Measurements from ENCODE around the gene SLC9A5.

Gene SLC9A5

DNA sequence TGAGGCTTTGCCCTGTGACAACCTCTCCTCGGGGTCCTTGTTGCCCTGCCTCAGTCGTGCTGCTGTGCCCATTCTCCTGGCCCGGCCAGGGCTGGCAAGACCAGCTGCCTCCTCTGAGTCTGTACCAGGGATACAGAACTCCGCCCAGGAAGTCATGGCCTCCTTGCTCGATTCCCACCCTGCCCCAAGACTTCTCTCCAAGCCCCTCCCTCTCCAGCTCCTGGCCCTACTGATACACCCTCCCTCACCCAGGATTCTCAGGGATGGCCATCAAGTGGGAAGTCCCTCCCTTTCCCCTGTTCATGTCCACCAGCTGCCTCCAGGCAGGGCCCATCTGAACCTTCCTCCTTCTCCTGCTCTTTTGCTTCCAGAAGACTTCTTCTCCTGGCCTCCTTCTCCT is 33.1 kb upstream of the SLC9A5 start:
- no peak for DNase-seq (ENCODE audit: low read depth in 3 of 3)

DNA sequence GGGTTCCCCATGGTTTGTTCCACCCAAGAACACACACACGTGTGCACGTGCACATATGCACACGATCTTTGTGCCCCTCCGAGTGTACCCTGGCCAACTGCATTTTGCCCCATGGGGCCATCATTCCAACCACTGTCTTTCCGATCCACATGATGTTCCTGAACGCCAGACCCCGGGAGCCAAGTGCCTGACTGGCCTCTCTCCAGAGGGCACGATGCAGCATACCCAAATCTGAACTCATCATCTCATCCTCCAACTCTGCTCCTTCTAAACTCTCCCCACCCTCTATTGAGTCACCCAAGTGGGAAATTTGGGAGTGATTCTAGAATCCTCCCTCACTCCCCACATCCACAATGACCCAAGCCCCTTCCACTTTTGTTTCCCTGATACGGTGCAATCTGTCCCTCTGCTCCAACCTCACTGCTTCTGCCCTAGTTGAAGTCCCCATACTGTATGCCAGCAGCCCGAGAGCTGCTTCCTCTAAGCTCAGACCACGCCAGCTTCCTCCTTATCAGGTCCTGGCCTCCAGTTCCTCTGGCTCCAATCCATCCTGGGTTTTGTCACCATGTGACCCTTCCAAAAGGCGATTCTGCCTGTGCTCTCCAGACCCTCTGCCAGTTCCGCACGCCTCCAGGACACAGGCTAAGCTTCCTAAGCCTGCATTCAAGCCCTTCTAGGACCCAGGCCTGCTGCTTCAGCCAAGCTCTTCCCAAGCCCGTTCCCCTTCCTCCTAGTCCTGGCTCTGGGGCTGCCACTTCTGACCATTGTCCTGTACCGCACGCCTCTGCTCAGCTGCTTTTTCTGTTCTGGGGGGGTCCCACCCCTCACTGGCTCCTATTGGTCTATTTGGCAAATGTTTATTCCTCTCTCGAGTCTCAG is 31.9 kb upstream of the SLC9A5 start:
- no peak for DNase-seq (ENCODE audit: low read depth in 3 of 3)

DNA sequence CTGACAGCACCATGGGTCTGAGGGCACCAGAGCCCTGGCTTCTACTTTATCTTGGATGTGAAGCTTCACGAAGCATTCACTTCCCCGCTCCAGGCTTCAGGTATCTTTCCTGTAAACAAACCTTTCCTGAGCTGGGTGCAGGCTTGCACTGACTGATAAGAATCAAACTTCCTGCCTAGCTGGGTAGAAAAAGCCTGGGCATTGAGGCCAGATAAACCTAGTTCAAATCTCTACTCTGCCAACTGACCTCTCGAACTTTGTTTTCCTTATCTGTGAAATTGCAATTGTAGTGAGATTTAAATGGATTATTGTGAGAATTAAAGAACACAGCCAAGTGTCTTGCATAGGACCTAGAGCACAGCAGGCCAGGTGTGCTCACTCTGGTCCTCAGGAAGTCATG is 24.8 kb upstream of the SLC9A5 start:
- no peak for DNase-seq (ENCODE audit: low read depth in 3 of 3)

DNA sequence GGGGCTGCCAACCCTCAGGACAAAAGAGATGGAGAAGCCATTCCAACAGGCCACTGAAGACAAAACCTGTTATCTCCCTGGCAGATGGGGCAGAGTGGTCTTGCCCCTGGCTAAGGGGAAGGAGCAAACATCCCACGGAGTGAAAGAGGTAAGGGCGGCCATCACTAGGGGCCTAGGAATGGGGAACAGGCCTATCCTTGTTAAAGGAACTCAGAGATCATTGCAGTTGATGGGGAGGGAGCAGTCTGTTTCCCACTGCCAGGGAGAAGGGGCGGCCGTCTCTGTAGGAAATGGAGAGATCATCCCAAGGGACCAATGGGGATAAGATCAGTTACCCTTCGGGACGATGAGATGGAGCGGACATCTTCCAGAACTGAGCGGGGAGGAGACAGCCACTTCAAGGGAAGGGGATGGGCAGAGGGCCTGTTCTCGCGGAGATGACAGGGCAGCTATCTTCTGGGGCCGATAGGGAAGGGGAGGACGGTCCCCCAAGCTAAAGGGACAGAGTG is 22.4 kb upstream of the SLC9A5 start:
- DNase-seq (ENCODE audit: low read depth in 3 of 3) = no peak

DNA sequence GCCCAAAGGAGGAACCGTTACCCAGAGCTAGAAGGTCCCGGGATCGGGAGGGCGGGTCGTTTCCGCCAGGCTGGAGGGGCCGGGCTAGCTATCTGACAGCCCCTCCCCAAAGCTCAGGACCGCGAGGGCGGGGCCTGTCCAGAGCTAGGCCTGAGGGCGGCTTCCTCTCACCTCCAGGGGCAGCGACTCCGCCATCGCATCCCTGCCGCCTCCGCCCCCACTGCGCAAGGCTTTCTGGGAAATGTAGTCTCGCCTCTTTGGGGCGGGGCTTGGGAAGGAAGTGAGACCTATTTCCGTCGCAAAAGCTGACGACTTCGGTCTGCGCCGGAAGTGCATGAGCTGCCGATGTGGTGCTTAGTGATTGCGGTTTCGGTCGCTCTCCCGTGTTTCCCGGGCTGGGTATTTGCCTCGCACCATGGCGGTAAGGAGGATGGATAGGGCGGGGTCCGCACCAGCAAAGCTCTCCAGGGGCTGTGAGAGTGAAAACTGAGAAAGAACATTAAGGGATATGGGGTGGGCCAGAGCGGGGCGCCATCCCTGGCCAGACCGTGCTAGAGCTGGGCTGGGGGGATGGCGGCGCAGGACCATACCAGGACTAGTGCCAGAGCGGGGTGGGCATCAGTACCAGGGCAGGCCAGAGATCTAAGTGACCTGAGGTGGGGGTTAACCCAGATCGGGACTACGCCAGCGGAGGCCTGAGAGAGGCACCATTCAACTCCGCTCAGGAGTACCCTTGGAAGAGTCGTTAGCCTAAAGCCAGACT is 21.8 kb upstream of the SLC9A5 start, which contains the start of gene TMEM208:
Gene TMEM208, plus strand, starts transcription at position 327 of the 763 bp plus-strand sequence. Its CDS starts 89 bp downstream, at position 416.
- peak; percentile 93 to 97 (median 96) for DNase-seq (ENCODE audit: low read depth in 3 of 3)

DNA sequence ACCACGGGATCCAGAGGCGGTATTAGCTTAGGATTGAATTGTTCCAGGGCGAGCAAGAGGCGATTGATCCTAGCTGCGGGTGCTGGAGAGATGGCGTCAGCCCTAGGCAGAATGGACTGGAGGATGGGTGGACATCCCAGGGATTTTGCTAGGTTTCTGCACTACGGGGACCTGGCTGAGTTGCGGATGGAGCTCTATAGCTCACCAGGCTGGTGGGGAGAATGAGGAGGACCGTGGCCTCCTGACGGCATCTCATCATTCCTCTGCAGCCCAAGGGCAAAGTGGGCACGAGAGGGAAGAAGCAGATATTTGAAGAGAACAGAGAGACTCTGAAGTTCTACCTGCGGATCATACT is 21.2 kb upstream of the SLC9A5 start:
- no peak for DNase-seq (ENCODE audit: low read depth in 3 of 3)

DNA sequence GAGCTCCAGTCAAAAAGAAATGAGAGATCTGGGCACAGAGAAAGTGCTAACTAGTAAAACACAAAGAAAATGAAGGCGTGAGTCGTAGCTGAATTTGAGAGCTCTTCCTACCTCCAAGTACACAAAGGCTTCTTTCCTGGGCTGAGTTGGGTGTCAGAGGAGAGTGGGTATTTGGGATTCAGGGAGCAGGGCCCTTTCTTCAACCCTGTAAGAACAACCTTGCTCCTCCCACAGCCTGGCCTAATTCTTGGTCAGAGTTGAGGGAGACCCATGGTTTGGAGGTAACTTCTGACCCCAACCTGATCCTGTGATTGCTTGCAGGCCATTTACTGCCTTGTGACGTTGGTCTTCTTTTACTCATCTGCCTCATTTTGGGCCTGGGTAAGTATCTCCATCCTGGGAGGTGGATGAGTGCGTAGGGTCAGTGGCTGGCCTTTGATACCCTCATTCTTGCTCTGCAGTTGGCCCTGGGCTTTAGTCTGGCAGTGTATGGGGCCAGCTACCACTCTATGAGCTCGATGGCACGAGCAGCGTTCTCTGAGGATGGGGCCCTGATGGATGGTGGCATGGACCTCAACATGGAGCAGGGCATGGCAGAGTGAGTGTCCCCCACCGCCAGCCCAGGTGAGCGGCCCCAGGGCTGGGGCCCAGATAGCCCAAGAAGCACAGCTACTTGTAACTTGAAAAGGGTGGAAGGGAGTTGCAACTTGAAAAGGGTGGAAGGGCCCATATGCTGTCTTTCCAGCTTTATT is 20.6 kb upstream of the SLC9A5 start:
- DNase-seq (ENCODE audit: low read depth in 3 of 3) = no peak

DNA sequence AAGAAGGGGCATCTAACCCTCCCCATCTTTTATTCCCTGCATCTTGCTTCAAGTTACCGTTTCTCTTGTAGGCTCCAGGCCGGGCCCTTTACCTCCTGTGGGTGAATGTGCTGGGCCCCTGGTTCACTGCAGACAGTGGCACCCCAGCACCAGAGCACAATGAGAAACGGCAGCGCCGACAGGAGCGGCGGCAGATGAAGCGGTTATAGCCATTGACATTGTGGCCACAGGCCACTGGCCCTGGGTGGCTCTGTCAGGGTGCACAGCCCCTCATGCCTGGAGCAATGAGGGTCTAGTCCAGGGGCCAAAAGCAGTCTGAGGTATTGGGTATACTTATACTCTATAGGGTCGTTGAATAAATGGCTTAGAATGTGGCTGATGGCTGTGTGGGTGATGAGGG is 19.9 kb upstream of the SLC9A5 start:
- DNase-seq (ENCODE audit: low read depth in 3 of 3) = no peak

DNA sequence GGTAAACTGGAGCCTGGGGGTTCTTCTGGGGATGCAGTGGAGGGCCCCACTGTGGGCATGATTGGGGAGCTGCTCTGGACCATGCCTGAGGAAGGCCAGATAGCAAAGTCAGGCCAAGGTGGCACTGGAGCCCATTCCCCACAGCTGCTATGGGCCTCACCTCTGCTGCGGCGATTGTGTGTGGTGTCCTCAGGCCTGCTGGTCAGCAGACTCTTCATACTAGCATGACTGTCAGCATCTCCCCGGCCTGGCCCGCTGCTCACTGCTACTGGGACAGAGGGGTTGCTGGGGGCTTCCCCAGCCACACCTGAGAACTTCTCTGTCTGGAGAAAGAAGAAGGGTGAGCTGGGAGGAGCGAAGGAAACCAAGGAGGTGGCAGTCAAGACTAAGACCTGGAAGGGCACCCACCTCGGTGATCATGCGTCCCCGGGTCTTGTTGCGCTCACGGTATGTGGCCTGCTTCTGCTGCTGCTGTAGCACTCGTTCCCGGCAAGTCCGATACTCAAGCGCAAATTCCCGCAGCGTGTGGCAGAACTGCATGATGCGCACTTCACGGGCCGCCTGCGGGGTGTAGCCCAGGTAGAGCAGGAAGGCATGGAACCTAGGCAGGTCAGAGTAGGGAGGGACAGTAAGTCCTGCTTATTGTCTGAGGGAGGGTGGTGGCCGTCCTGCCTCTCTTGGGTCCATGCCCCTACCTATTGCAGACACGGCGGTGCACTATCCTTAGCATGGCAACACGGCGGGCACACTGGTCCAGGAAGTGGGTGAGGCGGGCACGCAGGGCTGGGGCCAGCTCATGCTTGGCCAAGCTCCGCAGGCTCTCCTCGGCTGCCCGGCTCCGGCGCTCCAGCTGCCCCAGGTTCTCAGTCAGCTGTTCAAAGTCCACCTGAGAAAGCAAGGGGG is 18.6 kb upstream of the SLC9A5 start:
- no peak for DNase-seq (ENCODE audit: low read depth in 3 of 3)

DNA sequence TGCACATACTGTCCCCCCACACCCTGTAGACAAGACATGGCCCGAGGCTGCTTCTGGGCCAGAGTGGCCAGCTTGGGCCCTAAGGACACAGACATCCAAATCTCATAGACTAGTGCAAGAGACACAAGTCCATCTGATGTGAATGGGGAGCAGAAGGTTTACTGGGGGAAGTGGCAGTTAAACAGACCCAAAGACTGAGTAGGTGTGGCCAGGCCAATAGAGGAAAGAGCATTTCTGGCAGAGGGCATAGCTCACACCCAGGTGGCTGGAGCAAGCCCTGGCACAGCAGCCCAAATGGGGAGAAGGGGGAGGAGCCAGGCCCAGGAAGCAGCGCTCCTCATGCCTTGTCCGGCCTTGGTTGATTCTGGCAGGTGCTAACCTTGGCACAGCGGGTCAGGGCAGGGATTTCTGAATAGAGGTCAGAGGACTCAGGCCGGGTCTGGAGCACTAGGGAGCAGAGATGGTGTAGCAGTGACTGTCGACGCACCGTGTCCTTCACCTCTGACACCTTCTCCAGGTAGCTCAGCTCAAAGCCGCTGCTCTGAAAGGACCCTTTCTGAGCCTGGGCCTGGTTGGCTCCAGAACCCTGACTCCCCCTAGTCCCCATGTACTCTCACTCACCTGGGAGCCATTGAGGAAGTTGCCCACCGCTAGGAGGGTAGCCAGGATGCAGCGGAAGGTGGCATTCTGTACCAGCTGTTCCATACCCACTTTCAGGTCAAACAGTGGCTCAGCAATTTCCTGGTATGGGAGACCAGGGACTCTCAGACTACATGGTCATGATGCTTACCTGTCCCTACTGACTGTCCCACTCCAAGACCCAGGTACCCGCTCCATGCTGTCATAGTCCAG is 17.7 kb upstream of the SLC9A5 start:
- DNase-seq (ENCODE audit: low read depth in 3 of 3) = no peak

DNA sequence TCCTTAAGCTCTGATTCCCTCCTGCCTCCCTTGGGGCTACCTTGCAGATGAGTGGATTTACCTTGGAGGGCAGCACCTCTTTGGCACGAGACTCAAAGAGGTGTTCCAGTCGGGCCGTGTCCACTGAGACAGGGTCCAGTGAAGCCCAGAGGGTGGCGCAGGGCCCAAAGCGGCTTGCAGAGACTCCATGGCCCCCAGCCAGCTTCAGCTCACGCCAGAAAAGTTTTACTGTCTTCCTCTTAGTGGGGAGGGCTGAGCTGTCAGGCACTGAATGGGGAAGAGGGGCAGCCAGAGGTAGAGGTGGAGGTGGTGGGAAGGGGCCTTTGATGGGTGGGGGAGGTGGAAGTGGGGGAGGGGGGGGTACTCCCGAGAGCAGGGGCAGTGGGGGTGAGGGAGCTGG is 15.2 kb upstream of the SLC9A5 start:
- DNase-seq (ENCODE audit: low read depth in 3 of 3) = no peak

DNA sequence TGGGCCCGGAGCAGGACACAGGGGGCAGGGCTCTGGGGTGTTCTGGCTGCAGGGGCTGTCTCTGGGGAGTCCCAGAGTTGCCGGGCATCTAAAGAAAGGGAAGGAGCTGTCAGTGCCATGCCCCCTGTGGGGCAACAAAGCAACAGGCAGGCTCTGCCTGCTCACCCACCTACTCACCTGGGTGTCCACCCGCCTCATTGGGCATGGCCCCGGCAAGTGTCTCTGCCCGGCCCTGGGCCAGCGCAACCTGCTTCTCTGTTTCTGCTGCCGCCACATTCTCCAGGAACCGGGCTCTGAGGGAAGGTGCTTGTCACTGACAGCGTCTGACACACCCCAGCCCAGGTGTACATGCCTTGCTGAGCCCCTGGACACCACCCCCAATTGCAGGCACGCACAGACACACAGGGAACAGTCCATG is 14.6 kb upstream of the SLC9A5 start:
- no peak for DNase-seq (ENCODE audit: low read depth in 3 of 3)

DNA sequence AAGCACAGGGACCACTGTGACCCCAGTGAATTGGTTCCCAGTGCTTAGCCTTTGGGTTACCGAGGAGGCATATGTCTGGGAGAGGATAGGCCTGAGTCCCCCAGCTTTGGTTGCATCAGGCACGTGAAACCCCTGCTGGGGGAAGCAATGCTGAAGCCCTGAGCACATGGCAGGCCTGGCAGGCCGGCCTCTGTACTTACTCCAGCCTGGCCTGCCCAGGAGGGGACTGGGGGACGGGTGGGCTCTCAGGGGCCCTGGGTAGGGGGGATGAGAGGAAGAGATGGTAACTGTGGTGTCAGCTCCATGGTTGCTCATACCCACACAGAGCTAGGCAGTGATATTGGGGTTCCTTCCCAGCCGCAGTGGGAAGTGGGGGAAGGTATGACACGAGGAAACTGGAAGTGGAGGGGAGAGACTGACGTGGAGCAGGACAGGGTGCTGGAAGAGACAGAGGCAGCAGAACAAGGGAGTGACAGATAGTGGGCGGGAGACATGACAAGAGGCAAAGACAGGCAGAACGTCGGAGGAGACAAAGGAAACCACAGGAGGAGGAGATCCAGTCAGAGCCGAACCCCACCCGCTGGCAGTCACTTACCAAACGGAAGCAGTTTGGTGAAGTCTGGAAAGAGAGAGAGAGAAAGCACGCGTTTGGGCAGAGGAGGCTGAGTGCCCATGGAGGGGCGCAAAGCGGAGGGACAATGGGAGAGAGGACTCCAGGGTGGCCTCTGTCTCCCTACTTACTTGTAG is 12.8 kb upstream of the SLC9A5 start:
- DNase-seq (ENCODE audit: low read depth in 3 of 3) = peak in 1 of 3 experiments; percentile 29

DNA sequence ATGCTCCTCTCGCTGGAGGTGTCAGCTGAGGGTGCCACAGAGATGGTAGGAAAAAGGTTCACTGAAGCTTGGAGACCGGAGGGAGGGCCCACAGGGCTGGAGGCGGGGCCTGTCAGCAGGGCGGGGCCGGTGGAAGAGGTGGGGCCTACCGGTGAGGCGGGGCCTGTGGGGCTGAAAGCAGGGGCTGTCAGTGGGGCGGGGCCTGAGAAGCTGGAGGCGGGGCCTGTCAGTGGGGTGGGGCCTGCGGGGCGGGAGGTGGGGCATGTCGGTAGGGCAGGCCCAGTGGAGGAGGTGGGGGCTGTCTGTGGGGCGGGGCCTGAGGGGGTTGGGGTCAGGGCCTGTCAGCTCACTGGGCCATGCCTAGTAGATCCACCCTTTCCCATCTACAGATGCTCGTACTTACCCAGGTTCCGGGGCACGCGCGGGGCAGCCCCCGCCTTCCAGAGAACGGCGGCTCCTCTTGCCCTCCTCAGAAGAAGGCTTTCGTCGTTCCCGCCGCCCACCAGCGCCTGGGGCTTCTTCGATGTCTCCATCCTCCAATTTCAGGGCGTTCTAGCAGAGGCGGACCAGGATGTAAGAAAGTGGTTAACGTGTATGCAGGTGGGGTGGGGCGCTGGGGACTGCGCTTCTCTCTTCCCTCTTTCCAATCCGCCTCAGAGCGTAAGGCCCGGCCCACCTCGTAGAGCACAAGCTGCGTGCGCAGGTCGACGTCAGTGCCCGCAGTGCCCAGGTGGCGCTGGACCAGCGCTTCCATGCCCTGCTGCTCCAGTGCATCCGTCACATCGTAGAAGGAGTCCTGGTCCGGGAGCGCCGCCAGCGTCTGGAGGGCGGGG is 12.0 kb upstream of the SLC9A5 start:
- DNase-seq (ENCODE audit: low read depth in 3 of 3) = peak in 1 of 3 experiments; percentile 64

DNA sequence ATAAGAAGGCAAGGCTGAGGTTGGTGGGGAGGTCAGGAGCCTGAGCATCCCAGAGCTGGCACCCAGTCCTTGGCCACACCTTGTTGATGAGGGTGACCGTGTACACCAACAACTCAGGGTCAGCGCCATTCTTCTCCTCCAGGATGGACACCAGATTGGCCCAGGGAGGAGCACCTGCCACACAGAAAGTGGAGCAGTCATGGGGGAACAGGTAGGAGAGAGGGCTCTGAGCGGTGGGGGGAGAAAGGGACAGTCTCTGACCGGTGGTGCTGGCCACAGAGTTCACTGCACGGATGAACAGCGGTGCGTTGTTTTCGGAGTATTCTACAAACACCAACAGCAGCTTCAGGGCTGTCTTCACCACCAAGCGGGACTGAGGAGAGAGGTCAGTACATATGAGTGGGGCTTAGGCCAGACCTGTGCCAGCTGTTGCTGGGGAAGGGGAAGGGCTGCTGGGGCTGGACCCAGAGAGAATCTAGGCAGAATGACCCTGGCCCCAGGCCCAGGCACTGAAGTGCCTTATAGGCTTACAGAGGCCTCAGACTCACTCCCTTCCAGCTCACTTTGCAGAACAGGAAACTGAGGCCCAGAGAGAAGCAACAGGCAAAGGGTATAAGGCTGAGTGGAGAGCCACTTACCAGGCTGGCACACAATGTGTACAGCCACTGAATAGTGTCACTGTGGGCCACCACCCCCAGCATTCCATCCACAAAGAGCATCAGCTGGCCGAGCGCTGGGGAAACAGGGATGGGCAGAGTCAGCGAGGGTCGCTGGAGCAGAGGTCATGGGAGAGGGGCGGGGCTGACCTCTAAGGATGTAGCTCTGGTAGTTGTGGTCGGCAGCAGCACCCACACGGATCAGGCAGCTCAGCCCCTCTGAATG is 11.1 kb upstream of the SLC9A5 start:
- no peak for DNase-seq (ENCODE audit: low read depth in 3 of 3)

DNA sequence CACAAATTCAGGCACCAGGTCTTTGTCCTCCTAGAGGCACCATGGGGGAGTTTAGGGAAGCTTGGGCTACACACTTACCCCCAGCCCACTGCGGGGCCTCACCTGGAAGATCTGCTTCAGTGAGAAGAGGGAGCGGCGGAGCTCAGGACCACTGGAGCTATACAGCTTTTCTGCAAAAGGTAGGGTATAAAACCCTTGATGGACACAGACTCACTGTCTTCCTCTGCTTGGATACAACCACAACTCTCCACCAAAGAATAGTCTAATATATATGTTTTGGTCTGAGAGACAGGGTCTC is 10.6 kb upstream of the SLC9A5 start:
- no peak for DNase-seq (ENCODE audit: low read depth in 3 of 3)

DNA sequence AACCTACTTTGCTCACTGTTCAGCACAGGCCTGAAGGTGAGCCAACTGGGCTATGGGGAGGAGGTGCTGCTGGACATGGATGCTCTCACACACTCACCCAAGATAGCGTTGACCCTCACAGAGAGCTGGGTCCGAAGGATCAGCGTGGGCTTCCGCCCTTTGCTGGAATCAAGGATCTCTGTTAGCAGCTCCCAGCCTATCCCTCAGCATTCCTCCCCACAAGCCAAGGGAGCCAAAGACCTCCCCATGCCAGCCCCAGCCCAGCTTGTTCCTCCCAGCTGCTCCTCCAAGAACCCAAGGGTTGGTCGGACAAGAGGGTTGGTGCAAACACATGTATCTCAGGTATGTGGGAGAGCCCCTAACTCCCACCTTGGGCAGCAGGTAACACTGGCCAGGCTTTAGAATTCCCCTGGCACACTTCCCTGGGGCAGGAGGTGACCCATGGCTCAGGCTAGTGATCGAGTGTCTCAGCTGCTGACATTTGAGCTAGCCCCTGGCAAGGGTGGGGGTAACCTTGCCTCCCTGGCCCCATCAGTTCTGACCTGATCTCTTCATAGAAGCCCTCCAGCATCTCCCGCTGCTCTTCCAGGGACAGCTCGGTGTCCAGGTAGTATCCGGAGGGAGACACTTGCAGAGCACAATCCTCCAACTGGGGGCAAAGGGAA is 9.8 kb upstream of the SLC9A5 start:
- no peak for DNase-seq (ENCODE audit: low read depth in 3 of 3)
